CD4-positive, alpha-beta memory T cell (primary cell): ENCODE data around the gene COL4A6. TPM values are rescaled to one million over a fixed set of nuclear protein-coding genes. Genes with fewer than 3 reads are reported as not detected.

Experiments
- CTCF ChIA-PET: fragments of 350-600 bp; sonication (Branson Sonifier 250); formaldehyde crosslinking; loops from one replicate; lab custom pipeline; 2021; ENCODE audit warnings: inconsistent platforms; ENCODE audit not compliant: partially characterized antibody; lab: Charles Lee
- POLR2A ChIA-PET: fragments of 350-600 bp; sonication (Branson Sonifier 250); formaldehyde crosslinking; loops from one replicate; lab custom pipeline; 2021; ENCODE audit not compliant: partially characterized antibody; lab: Charles Lee
- DNase-seq, 5 donors: peaks; one replicate each; pipeline versions ENCODE4 v3.0.0 to v3.0.0-alpha.2; 2020 to 2022; ENCODE audit warnings: mixed read lengths in 1 of 5
- H3K27ac ChIP-seq: one replicate; pipeline ENCODE4 v1.7.0; 2013; ENCODE audit warnings: low read depth, low read length
- H3K27me3 ChIP-seq: 2 replicates; pipeline ENCODE4 v1.7.0; 2013; ENCODE audit warnings: mild to moderate bottlenecking, low read length, moderate library complexity; ENCODE audit not compliant: insufficient read depth
- H3K36me3 ChIP-seq: 2 replicates; pipeline ENCODE4 v1.7.0; 2013; ENCODE audit warnings: mild to moderate bottlenecking, low read length, moderate library complexity; ENCODE audit not compliant: insufficient read depth
- H3K4me1 ChIP-seq: 2 replicates; pipeline ENCODE4 v1.7.0; 2013; ENCODE audit warnings: mild to moderate bottlenecking, low read length, moderate library complexity; ENCODE audit not compliant: insufficient read depth
- H3K4me3 ChIP-seq, 2 donors: one replicate each; pipeline ENCODE4 v1.7.0; 2013; ENCODE audit warnings: low read length in 2 of 2, mild to moderate bottlenecking in 1 of 2
- H3K9me3 ChIP-seq, 2 donors: one replicate each; pipeline ENCODE4 v1.7.0; 2013; ENCODE audit warnings: low read length in 2 of 2, control low read depth in 1 of 2; ENCODE audit not compliant: control insufficient read depth in 1 of 2
- H3K27ac Mint-ChIP-seq, 7 donors: one replicate each; pipeline ENCODE4 v1.8.0; 2020 to 2021; ENCODE audit warnings: mixed read lengths in 7 of 7, mild to moderate bottlenecking in 6 of 7, inconsistent platforms in 3 of 7, moderate library complexity in 3 of 7
- H3K27me3 Mint-ChIP-seq, 2 donors: one replicate each; pipeline ENCODE4 v1.8.0; 2020 to 2021; ENCODE audit warnings: mixed read lengths in 2 of 2
- H3K36me3 Mint-ChIP-seq, 2 donors: one replicate each; pipeline ENCODE4 v1.8.0; 2020 to 2021; ENCODE audit warnings: mixed read lengths in 2 of 2, inconsistent platforms in 1 of 2, mild to moderate bottlenecking in 1 of 2
- H3K4me1 Mint-ChIP-seq, 4 donors: one replicate each; pipeline ENCODE4 v1.8.0; 2020 to 2021; ENCODE audit warnings: mixed read lengths in 4 of 4, mild to moderate bottlenecking in 1 of 4
- H3K4me3 Mint-ChIP-seq, 8 donors: one replicate each; pipeline ENCODE4 v1.8.0; 2020 to 2021; ENCODE audit warnings: mixed read lengths in 8 of 8, mild to moderate bottlenecking in 7 of 8, moderate library complexity in 6 of 8, inconsistent platforms in 3 of 8
- H3K9me3 Mint-ChIP-seq, 8 donors: one replicate each; pipeline ENCODE4 v1.8.0; 2020 to 2021; ENCODE audit warnings: mixed read lengths in 8 of 8, mild to moderate bottlenecking in 5 of 8, inconsistent platforms in 3 of 8, moderate library complexity in 1 of 8
- intact Hi-C: fragments of 100-400 bp; cut with micrococcal nuclease; formaldehyde crosslinking; loops from one replicate; pipeline ENCODE4 v1.15.1; 2023
- polyA plus RNA-seq, 2 donors: library from polyadenylated mRNA; unstranded; fragments of 300-500 nt; fragmentation: Illumina TruSeq; gene quantifications; one replicate each; pipeline ENCODE4 v1.2.3, GENCODE V29; 2021
- total RNA-seq, 2 experiments: library from RNA; stranded (reverse); gene quantifications; one replicate each; pipeline ENCODE4 v1.2.3, GENCODE V29; 2021

COL4A6 gene
- total and polyA plus RNA-seq, 4 experiments from 2014 or later, result not detected

- no peaks in the 10 kb centered on the region for H3K9me3 Mint-ChIP-seq
- ChIA-PET POLR2A (no interaction called here), CTCF (interaction anchor here (1.0 to 2.5 kb wide), 2 partner anchors 8 to 11 kb away, joined by 3 to 14 read pairs; no protein-coding TSS in a partner anchor)
- H3K4me1 Mint-ChIP-seq, result no peaks in the 10 kb centered on the region
- H3K27me3 Mint-ChIP-seq, result peaks cover 0 to 2% of the 10 kb centered on the region in 2 donors
- Histone ChIP-seq H3K4me3 (no peak overlapping the region), H3K27ac (no peak overlapping the region), H3K9me3 (no peaks in the 10 kb centered on the region), H3K4me1 (no peaks in the 10 kb centered on the region), H3K36me3 (no peaks in the 10 kb centered on the region), H3K27me3 (no peaks in the 10 kb centered on the region)
- H3K27ac Mint-ChIP-seq, result no peak overlapping the region
- intact Hi-C loops, result no loop called here
- no peak for DNase-seq
- no peaks in the 10 kb centered on the region for H3K36me3 Mint-ChIP-seq
- no peak overlapping the region for H3K4me3 Mint-ChIP-seq
Observed at GRCh38 chrX:108216919-108217571, 221.2 kb downstream of the COL4A6 start.

- Histone ChIP-seq H3K27ac (no peak overlapping the region), H3K9me3 (no peaks in the 10 kb centered on the region), H3K36me3 (no peaks in the 10 kb centered on the region), H3K4me1 (no peaks in the 10 kb centered on the region), H3K27me3 (no peaks in the 10 kb centered on the region), H3K4me3 (no peak overlapping the region)
- intact Hi-C loops, result no loop called here
- POLR2A ChIA-PET, result no interaction called here
- Mint-ChIP-seq H3K4me3 (no peak overlapping the region), H3K9me3 (no peaks in the 10 kb centered on the region), H3K27ac (no peak overlapping the region), H3K27me3 (peaks cover 0 to 2% of the 10 kb centered on the region in 2 donors), H3K36me3 (no peaks in the 10 kb centered on the region), H3K4me1 (no peaks in the 10 kb centered on the region)
- CTCF ChIA-PET, result interaction anchor here (1.0 to 2.5 kb wide), 2 partner anchors 9 to 11 kb away, joined by 3 to 14 read pairs; no protein-coding TSS in a partner anchor
- no peak for DNase-seq
Observed at GRCh38 chrX:108216405-108216804, 221.8 kb downstream of the COL4A6 start.

GRCh38 chrX:108211301-108211700, 226.9 kb downstream of the COL4A6 start:
- no peaks in the 10 kb centered on the region for H3K36me3 Mint-ChIP-seq
- H3K4me3 Mint-ChIP-seq, result no peak overlapping the region
- ChIA-PET POLR2A (no interaction called here), CTCF (no interaction called here)
- no peak overlapping the region for H3K27ac Mint-ChIP-seq
- no peak overlapping the region for H3K4me3 ChIP-seq
- no peaks in the 10 kb centered on the region for H3K9me3 Mint-ChIP-seq
- no peak for DNase-seq
- no peaks in the 10 kb centered on the region for H3K9me3 ChIP-seq
- no peaks in the 10 kb centered on the region for H3K4me1 ChIP-seq
- peaks cover 0 to 2% of the 10 kb centered on the region in 2 donors for H3K27me3 Mint-ChIP-seq
- no peaks in the 10 kb centered on the region for H3K27me3 ChIP-seq
- no peaks in the 10 kb centered on the region for H3K4me1 Mint-ChIP-seq
- H3K36me3 ChIP-seq, result no peaks in the 10 kb centered on the region
- intact Hi-C loops, result no loop called here
- no peak overlapping the region for H3K27ac ChIP-seq

GRCh38 chrX:108209006-108209554, 229.1 kb downstream of the COL4A6 start:
- Mint-ChIP-seq H3K27ac (no peak overlapping the region), H3K27me3 (peaks cover 2 to 5% of the 10 kb centered on the region in 2 donors), H3K36me3 (no peaks in the 10 kb centered on the region), H3K4me3 (no peak overlapping the region), H3K9me3 (no peaks in the 10 kb centered on the region), H3K4me1 (no peaks in the 10 kb centered on the region)
- no peaks in the 10 kb centered on the region for H3K4me1 ChIP-seq
- H3K27me3 ChIP-seq, result no peaks in the 10 kb centered on the region
- POLR2A ChIA-PET, result no interaction called here
- intact Hi-C loops, result no loop called here
- CTCF ChIA-PET, result no interaction called here
- no peak overlapping the region for H3K4me3 ChIP-seq
- no peaks in the 10 kb centered on the region for H3K36me3 ChIP-seq
- H3K27ac ChIP-seq, result no peak overlapping the region
- DNase-seq, result no peak
- H3K9me3 ChIP-seq, result no peaks in the 10 kb centered on the region

- H3K27ac ChIP-seq, result no peak overlapping the region
- intact Hi-C loops, result no loop called here
- POLR2A ChIA-PET, result no interaction called here
- no peaks in the 10 kb centered on the region for H3K9me3 ChIP-seq
- Mint-ChIP-seq H3K36me3 (no peaks in the 10 kb centered on the region), H3K9me3 (no peaks in the 10 kb centered on the region), H3K27me3 (peaks cover 0 to 9% of the 10 kb centered on the region in 2 donors), H3K4me1 (no peaks in the 10 kb centered on the region), H3K27ac (no peak overlapping the region), H3K4me3 (no peak overlapping the region)
- no peaks in the 10 kb centered on the region for H3K36me3 ChIP-seq
- H3K4me1 ChIP-seq, result no peaks in the 10 kb centered on the region
- no peaks in the 10 kb centered on the region for H3K27me3 ChIP-seq
- CTCF ChIA-PET, result no interaction called here
- no peak overlapping the region for H3K4me3 ChIP-seq
- no peak for DNase-seq
Observed at GRCh38 chrX:108203540-108203939, 234.7 kb downstream of the COL4A6 start.

GRCh38 chrX:108199691-108200090, 238.5 kb downstream of the COL4A6 start:
- peak in 1 of 5 donors; percentile 2 for DNase-seq
- CTCF ChIA-PET, result interaction anchor here (0.7 to 1.5 kb wide), 2 partner anchors 24 to 26 kb away, joined by 3 to 4 read pairs; no protein-coding TSS in a partner anchor
- no peaks in the 10 kb centered on the region for H3K4me1 Mint-ChIP-seq
- H3K4me3 Mint-ChIP-seq, result no peak overlapping the region
- H3K9me3 Mint-ChIP-seq, result no peaks in the 10 kb centered on the region
- no peaks in the 10 kb centered on the region for H3K27me3 ChIP-seq
- H3K27ac ChIP-seq, result no peak overlapping the region
- H3K27ac Mint-ChIP-seq, result no peak overlapping the region
- no peaks in the 10 kb centered on the region for H3K36me3 Mint-ChIP-seq
- no peaks in the 10 kb centered on the region for H3K36me3 ChIP-seq
- H3K9me3 ChIP-seq, result no peaks in the 10 kb centered on the region
- intact Hi-C loops, result no loop called here
- H3K4me1 ChIP-seq, result no peaks in the 10 kb centered on the region
- H3K4me3 ChIP-seq, result no peak overlapping the region
- peaks cover 2 to 5% of the 10 kb centered on the region in 2 donors for H3K27me3 Mint-ChIP-seq
- POLR2A ChIA-PET, result no interaction called here

GRCh38 chrX:108199041-108199440, 239.2 kb downstream of the COL4A6 start:
- DNase-seq, result no peak
- Mint-ChIP-seq H3K9me3 (no peaks in the 10 kb centered on the region), H3K27me3 (peaks cover 2 to 4% of the 10 kb centered on the region in 2 donors), H3K36me3 (no peaks in the 10 kb centered on the region), H3K4me1 (no peaks in the 10 kb centered on the region), H3K4me3 (no peak overlapping the region), H3K27ac (no peak overlapping the region)
- H3K4me3 ChIP-seq, result no peak overlapping the region
- H3K4me1 ChIP-seq, result no peaks in the 10 kb centered on the region
- ChIA-PET POLR2A (no interaction called here), CTCF (no interaction called here)
- intact Hi-C loops, result no loop called here
- no peaks in the 10 kb centered on the region for H3K36me3 ChIP-seq
- H3K9me3 ChIP-seq, result no peaks in the 10 kb centered on the region
- no peak overlapping the region for H3K27ac ChIP-seq
- no peaks in the 10 kb centered on the region for H3K27me3 ChIP-seq
